Measurements from ENCODE around the gene FOXS1. TPM values are rescaled to one million over a fixed set of nuclear protein-coding genes. Genes with fewer than 3 reads are reported as not detected.

The FOXS1 gene
- total RNA-seq, 2 experiments from 2014 or later, result not detected

DNA sequence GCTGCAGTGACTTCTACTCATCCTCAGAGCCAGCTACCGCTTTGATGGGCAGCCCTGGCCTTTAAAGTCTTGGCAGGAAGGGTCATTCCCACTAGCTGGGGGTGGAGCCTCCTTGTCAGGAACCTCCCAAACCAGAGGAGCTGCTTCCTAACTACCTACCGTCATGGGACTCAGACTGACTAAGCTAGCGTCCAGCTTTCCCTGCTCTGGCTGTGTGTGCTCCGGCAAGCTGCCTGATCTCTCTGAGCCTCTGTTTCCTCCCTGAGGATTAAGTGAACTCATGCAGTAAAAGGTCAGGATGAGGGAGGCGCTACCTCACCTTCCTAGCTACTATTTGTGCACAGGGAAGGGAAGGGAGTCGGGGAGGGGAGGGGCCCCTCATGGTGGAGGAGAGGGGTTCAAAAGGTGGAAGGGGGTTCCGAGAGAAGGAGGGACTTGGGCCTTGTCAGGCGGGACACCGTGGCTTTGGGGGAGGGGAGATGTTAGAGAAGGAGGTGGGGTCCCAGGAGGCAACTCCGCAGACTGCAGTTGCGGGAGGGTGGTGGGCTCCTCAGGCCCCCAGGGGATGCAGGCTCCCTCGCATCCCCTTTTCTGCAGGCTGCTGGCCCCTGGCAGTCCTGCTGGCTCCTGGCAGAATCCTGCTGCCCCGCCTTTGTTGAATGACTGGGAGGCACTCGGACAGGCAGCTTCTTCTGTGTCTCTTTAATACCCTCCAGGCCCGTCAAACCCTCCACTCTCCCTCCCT is 15.2 kb upstream of the FOXS1 start:
- DNase-seq (no peak), ATAC-seq (no peak)
- ChIA-PET CTCF (interaction anchor here (0.5 to 1.4 kb wide), 10 partner anchors 9 to 249 kb away, joined by 3 to 8 read pairs (median 3); partner anchors contain the start of genes PDRG1 and TM9SF4), POLR2A (no interaction called here)
- Mint-ChIP-seq H3K9me3 (ENCODE audit: low read depth) (no peaks in the 10 kb centered on the region), H3K36me3 (ENCODE audit: low read depth) (no peaks in the 10 kb centered on the region), H3K4me1 (peaks cover 8% of the 10 kb centered on the region), H3K27ac (no peak overlapping the region), H3K27me3 (peaks cover 26% of the 10 kb centered on the region), H3K4me3 (no peak overlapping the region)
- intact Hi-C loops (cut with DNase I, micrococcal nuclease), result loop anchor here in 1 of 2 experiments (1.0 kb wide), 3 partner anchors 20 to 158 kb away; partner anchors contain the start of gene PDRG1

DNA sequence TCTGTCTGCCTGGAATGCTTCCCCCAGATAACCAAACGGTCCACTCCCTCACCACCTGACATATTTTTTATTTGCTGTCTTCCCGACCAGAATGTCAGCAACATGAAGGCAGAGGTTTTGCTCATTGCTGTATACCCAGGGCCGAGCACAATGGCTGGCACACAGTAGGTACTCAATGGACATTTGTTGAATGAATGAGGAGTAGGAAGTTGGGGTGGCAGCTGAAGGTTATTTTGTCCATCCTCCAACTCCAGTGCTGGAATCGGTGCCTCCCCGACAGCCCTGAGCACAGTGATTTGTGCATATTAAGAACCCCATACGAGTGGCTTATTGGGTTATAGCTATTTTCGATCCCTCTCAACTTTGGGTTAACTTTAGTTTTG is 14.6 kb upstream of the FOXS1 start:
- intact Hi-C loops (cut with DNase I, micrococcal nuclease), result loop anchor here in 1 of 2 experiments (10.0 kb wide), 1 partner anchor 795 kb away; no protein-coding TSS in a partner anchor
- Mint-ChIP-seq H3K27me3 (peaks cover 26% of the 10 kb centered on the region), H3K27ac (no peak overlapping the region), H3K9me3 (ENCODE audit: low read depth) (no peaks in the 10 kb centered on the region), H3K36me3 (ENCODE audit: low read depth) (no peaks in the 10 kb centered on the region), H3K4me3 (no peak overlapping the region), H3K4me1 (peaks cover 8% of the 10 kb centered on the region)
- ATAC-seq (no peak), DNase-seq (no peak)
- ChIA-PET POLR2A (no interaction called here), CTCF (interaction anchor here (0.7 to 1.4 kb wide), 9 partner anchors 9 to 171 kb away, joined by 3 to 8 read pairs (median 3); partner anchors contain the start of gene PDRG1)

DNA sequence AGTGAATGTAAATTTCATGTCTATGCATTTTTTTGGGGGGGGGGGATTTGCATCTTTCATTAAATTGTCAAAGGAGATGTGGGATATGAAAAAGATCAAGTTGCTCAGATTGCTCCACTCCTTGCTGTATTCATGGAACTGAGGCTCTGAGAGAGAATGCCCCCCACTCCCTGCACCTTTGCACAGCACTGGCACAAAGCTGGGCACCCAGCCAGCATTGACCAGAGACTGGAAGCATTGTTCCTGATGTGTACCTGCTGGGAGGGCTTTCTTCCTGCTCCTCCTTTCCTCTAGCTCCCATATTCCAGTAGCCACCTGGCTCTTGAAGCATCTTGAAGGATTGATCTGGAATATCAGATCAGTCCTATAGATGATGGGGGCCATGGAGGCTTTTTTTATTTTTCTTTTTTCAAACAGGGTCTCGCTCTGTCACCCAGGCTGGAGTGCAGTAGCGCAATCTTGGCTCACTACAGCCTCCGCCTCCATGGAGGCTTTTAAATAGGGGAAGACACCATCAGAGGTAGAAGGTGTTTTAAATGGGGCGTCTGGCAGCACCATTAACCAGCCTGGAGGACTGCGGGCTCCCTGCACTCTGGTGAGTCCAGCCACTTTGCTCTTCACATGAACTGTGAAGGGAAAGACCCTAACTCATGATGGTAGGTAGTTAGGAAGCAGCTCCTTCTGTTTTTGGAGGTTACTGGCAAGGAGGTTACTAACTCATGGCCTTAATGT is 14.0 kb upstream of the FOXS1 start:
- Mint-ChIP-seq H3K27me3 (peaks cover 26% of the 10 kb centered on the region), H3K27ac (no peak overlapping the region), H3K4me1 (peaks cover 8% of the 10 kb centered on the region), H3K9me3 (ENCODE audit: low read depth) (no peaks in the 10 kb centered on the region), H3K4me3 (no peak overlapping the region), H3K36me3 (ENCODE audit: low read depth) (no peaks in the 10 kb centered on the region)
- no peak for DNase-seq
- ChIA-PET CTCF (interaction anchor here (0.7 to 1.4 kb wide), 7 partner anchors 8 to 171 kb away, joined by 3 to 8 read pairs (median 3); partner anchors contain the start of gene PDRG1), POLR2A (interaction anchor here (0.7 kb wide), 1 partner anchor 716 kb away, joined by 3 read pairs; no protein-coding TSS in a partner anchor)
- intact Hi-C loops (cut with DNase I, micrococcal nuclease), result loop anchor here in 1 of 2 experiments (10.0 kb wide), 1 partner anchor 795 kb away; no protein-coding TSS in a partner anchor
- no peak for ATAC-seq

DNA sequence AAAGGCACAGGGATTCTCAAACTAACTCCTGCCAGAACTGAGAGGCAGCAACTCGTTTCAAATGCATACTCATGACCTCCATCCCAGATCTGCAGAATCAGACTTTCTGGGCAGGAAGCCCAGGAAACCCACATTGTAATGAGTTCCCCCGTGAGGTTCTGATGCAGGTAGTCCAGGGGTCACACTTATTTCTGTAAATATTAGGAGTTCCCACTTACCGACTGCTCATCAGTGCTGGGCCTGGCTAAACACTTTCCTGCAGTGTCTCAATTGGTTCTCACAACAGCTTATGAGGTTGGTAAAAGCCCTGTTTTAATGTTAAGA is 13.3 kb upstream of the FOXS1 start:
- ATAC-seq, result no peak
- intact Hi-C loops (cut with DNase I, micrococcal nuclease), result loop anchor here in 1 of 2 experiments (10.0 kb wide), 1 partner anchor 796 kb away; no protein-coding TSS in a partner anchor
- Mint-ChIP-seq H3K27me3 (peaks cover 29% of the 10 kb centered on the region), H3K36me3 (ENCODE audit: low read depth) (no peaks in the 10 kb centered on the region), H3K4me1 (peaks cover 8% of the 10 kb centered on the region), H3K27ac (no peak overlapping the region), H3K9me3 (ENCODE audit: low read depth) (no peaks in the 10 kb centered on the region), H3K4me3 (no peak overlapping the region)
- no peak for DNase-seq
- CTCF ChIA-PET, result no interaction called here
- POLR2A ChIA-PET, result interaction anchor here (0.7 kb wide), 1 partner anchor 717 kb away, joined by 3 read pairs; no protein-coding TSS in a partner anchor

DNA sequence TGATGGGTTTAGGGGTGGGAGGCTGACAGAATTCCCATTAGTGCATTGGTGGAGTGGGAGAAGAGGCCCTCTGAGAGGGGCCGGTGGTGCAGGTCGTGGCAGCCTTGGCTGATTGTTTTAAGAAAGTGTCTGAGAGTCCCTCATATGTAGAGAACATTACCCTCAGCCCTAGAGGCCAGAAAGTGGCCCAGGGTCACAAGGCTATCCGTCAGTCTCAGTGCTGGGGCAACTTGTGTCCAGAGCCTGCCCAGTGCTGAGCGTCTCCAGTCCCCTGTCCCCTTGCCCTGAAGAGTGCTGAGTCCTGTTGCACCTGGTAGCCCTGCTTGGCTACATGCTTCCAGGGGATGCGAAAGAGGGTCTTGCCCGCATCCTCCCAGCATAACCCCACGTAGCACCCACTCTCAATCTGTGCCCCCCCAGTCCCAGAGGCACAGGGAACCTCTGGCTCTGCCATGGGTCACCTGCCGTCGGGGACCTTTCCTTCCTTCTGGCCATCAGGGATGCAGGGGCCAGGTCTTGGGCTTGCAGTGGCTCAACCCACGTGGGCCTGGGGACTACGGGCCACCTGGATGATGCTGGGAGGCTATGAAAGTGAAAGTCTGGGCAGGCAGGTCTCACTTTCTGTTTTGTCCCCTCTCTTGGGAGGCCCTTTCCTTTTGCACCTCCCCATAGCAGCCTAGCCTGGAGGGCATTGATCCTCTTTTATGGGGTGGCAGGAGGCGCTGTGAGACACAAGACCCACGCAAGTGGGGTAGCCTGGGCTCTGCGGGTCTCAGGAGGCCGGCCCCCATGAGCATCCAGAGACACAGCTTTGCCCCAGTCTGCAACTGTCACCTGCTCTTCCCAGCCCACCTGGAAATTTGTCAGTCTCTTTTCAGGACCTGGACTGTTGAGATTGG is 12.7 kb upstream of the FOXS1 start:
- ChIA-PET CTCF (interaction anchor here (1.1 to 3.6 kb wide), 2 partner anchors 11 to 94 kb away, joined by 3 to 25 read pairs; partner anchors contain the start of gene PDRG1), POLR2A (interaction anchor here (0.7 kb wide), 1 partner anchor 717 kb away, joined by 3 read pairs; no protein-coding TSS in a partner anchor)
- Mint-ChIP-seq H3K9me3 (ENCODE audit: low read depth) (no peaks in the 10 kb centered on the region), H3K27me3 (peaks cover 29% of the 10 kb centered on the region), H3K36me3 (ENCODE audit: low read depth) (no peaks in the 10 kb centered on the region), H3K27ac (no peak overlapping the region), H3K4me3 (no peak overlapping the region), H3K4me1 (peaks cover 8% of the 10 kb centered on the region)
- ATAC-seq (no peak), DNase-seq (no peak)
- intact Hi-C loops (cut with DNase I, micrococcal nuclease), result loop anchor here in 1 of 2 experiments (10.0 kb wide), 1 partner anchor 797 kb away; no protein-coding TSS in a partner anchor

DNA sequence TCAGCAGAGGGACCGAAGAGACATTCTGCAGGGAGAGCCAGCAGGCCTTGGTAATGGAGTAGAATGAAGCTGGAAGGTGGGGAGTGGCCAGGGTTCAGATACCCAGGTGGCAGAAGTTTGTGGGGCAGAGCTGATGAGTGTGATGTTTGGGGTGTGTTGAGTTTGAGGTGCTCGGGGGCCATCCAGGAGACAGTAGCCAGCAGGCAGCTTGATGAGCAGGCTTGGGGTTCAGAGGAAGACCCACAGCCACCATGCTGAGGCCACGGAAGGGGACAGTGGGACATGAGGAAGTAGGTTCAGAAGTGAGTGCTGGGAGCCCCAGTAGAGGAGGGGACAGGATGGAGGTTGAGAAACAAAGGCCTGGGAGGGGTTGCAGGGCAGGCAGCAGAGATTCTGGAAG is 11.1 kb upstream of the FOXS1 start:
- peaks cover 5% of the 10 kb centered on the region for H3K4me1 Mint-ChIP-seq
- peaks cover 24% of the 10 kb centered on the region for H3K27me3 Mint-ChIP-seq
- no peak for ATAC-seq
- ChIA-PET CTCF (interaction anchor here (0.8 to 3.6 kb wide), 5 partner anchors 9 to 289 kb away, joined by 3 to 25 read pairs (median 9); no protein-coding TSS in a partner anchor), POLR2A (no interaction called here)
- intact Hi-C loops (cut with DNase I, micrococcal nuclease), result loop anchor here in 1 of 2 experiments (10.0 kb wide), 1 partner anchor 798 kb away; no protein-coding TSS in a partner anchor
- no peaks in the 10 kb centered on the region for H3K9me3 Mint-ChIP-seq (ENCODE audit: low read depth)
- H3K27ac Mint-ChIP-seq, result no peak overlapping the region
- H3K36me3 Mint-ChIP-seq (ENCODE audit: low read depth), result no peaks in the 10 kb centered on the region
- H3K4me3 Mint-ChIP-seq, result no peak overlapping the region
- no peak for DNase-seq

DNA sequence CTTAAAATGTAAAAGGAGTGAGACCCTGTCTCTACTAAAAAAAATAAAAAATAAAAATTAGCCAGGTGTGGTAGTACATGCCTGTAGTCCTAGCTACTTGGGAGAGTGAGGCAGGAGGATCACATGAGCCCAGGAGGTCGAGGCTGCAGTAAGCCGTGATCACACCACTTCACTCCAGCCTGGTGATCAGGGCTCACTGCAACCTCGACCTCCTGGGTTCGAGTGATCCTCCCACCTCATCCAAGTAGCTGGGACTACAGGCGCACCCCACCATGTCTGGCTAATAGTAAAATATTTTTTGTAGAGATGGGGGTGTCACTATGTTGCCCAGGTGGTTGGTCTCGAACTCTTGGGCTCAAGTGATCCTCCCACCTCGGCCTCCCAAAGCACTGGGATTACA is 8.1 kb upstream of the FOXS1 start:
- Mint-ChIP-seq H3K9me3 (ENCODE audit: low read depth) (no peaks in the 10 kb centered on the region), H3K4me3 (no peak overlapping the region), H3K36me3 (ENCODE audit: low read depth) (no peaks in the 10 kb centered on the region), H3K27me3 (peaks cover 20% of the 10 kb centered on the region), H3K27ac (no peak overlapping the region), H3K4me1 (no peaks in the 10 kb centered on the region)
- POLR2A ChIA-PET, result interaction anchor here (0.6 kb wide), 1 partner anchor 238 kb away, joined by 3 read pairs; no protein-coding TSS in a partner anchor
- intact Hi-C loops (cut with DNase I, micrococcal nuclease), result loop anchor here (5.0 to 10.0 kb wide), 2 partner anchors 179 to 801 kb away; no protein-coding TSS in a partner anchor
- CTCF ChIA-PET, result interaction anchor here (0.7 to 4.6 kb wide), 17 partner anchors 15 to 964 kb away, joined by 3 to 47 read pairs (median 6); partner anchors contain the start of gene PDRG1
- no peak for ATAC-seq
- DNase-seq, result no peak

DNA sequence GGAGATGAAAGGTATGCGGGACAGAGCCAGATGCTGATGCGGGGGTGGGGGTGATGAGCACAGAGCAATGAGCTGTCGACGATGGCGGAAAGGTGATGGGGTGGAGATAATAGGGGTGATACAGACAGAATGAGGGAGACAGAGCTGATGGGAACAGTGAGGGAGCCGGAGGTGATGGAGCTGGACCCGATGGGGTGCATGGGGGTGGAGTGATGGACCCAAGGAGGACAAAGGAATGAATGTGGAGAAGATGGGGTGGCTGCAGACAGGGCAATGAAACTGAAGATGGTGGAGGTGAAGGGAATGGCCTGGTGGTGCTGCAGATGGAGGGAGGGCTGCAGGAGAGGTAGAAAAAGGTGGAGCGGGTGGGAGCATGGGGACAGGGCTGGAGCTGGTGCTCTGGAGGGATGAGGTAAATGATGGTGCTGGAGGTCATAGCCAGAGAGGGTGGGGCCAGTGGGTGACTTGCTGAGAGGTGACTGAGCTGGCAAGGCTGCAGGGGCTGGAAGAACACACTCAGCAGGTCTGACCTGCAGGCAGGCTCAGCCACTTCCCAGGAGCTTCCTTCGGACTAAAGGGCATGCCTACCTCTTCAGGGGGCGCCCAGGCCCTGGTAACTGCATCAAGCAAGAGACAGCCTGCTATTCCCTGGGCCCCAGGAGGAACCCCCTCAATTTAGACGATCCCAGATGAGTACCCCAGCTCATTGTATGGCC is 6.0 kb upstream of the FOXS1 start:
- Mint-ChIP-seq H3K27ac (no peak overlapping the region), H3K4me1 (no peaks in the 10 kb centered on the region), H3K36me3 (ENCODE audit: low read depth) (no peaks in the 10 kb centered on the region), H3K9me3 (ENCODE audit: low read depth) (no peaks in the 10 kb centered on the region), H3K4me3 (no peak overlapping the region), H3K27me3 (peaks cover 15% of the 10 kb centered on the region)
- POLR2A ChIA-PET, result no interaction called here
- no peak for ATAC-seq
- DNase-seq, result no peak
- intact Hi-C loops (cut with DNase I, micrococcal nuclease), result loop anchor here (5.0 to 10.0 kb wide), 2 partner anchors 181 to 803 kb away; no protein-coding TSS in a partner anchor
- CTCF ChIA-PET, result interaction anchor here (0.5 to 4.6 kb wide), 14 partner anchors 8 to 240 kb away, joined by 3 to 47 read pairs (median 4); partner anchors contain the start of gene PDRG1

DNA sequence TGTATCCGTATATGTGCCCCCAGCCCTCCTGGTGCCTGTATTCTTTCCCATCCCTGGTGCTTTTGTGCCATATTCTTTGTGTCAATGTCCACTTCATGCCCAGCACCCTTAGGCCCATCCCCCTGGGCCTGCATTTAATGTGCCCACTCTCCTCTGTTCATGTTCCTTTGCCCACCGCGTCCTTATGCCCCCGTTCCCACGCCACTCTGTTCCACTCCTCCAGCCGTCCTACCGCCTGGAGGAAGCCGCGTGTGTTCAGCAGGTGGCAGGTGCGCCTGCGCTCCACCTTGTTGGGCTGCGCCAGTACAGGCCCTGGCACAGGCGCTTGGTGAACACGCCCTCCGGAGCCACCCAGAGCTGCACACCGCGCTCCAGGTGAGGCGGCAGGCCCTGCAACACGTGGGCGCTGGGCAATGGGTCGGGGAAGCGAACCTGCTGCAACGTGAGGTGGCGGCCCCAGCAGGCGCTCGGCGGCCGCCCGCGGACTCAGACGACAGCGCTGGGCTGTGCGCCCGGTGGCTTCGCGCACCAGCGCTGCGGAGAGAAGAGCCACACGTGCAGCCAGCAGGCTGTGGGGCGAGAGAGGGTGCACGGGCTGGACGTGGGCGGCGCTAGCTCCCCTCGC is 4.0 kb upstream of the FOXS1 start:
- no peak overlapping the region for H3K27ac Mint-ChIP-seq
- no peaks in the 10 kb centered on the region for H3K4me1 Mint-ChIP-seq
- DNase-seq (no peak), ATAC-seq (no peak)
- ChIA-PET CTCF (interaction anchor here (0.9 to 2.2 kb wide), 3 partner anchors 26 to 242 kb away, joined by 3 to 6 read pairs (median 3); partner anchors contain the start of gene PDRG1), POLR2A (no interaction called here)
- intact Hi-C loops (cut with DNase I, micrococcal nuclease), result no loop called here
- no peaks in the 10 kb centered on the region for H3K36me3 Mint-ChIP-seq (ENCODE audit: low read depth)
- peaks cover 15% of the 10 kb centered on the region for H3K27me3 Mint-ChIP-seq
- no peaks in the 10 kb centered on the region for H3K9me3 Mint-ChIP-seq (ENCODE audit: low read depth)
- no peak overlapping the region for H3K4me3 Mint-ChIP-seq
